PC-3 (cell line): Measurements from ENCODE around the gene MRTFA. TPM values are rescaled to one million over a fixed set of nuclear protein-coding genes. Genes with fewer than 3 reads are reported as not detected.
"Not testable (repeated sequence)": the region's sequence is repeated elsewhere in the genome, so short reads cannot be mapped to it uniquely, and the experiment has no call there.

Source experiments
- ATAC-seq: fragments of 200-7000 bp; cut with Tn5 transposase; 2 replicates; pipeline ENCODE4 v1.9.1; 2020; ENCODE audit warnings: mild to moderate bottlenecking, moderate library complexity
- BruUV-seq: library from RNA; stranded (reverse); fragments of 400-500 nt; replicated peaks from 2 replicates; lab custom pipeline; 2021; lab: Mats Ljungman, UMichigan
- CTCF ChIA-PET: fragments of 300-600 bp; sonication (Branson Sonifier 250); formaldehyde crosslinking; loops from one replicate; lab custom pipeline; 2022; ENCODE audit warnings: antibody characterized with exemption; lab: Charles Lee
- POLR2A ChIA-PET: fragments of 300-600 bp; sonication (Branson Sonifier 250); formaldehyde crosslinking; loops from one replicate; lab custom pipeline; 2022; ENCODE audit warnings: antibody characterized with exemption; ENCODE audit not compliant: unreplicated experiment; lab: Charles Lee
- DNase-seq: peaks from one replicate; pipeline ENCODE4 v3.0.0-alpha.2; 2015
- H2AFZ ChIP-seq: fragments of 300-600 bp; sonication (generic); 2 replicates; pipeline ENCODE4 v1.6.0; 2016; ENCODE audit warnings: antibody characterized with exemption, low read length
- H3F3A ChIP-seq: fragments of 300-600 bp; sonication (generic); one replicate; pipeline ENCODE4 v1.6.0; 2017; ENCODE audit warnings: antibody characterized with exemption, low read length, control low read depth, mild to moderate bottlenecking; ENCODE audit not compliant: unreplicated experiment
- H3K27ac ChIP-seq: fragments of 300-600 bp; sonication (generic); 2 replicates; pipeline ENCODE4 v1.5.1; 2016; ENCODE audit warnings: mild to moderate bottlenecking, low read length
- H3K27me3 ChIP-seq: fragments of 300-600 bp; sonication (generic); 2 replicates; pipeline ENCODE4 v1.6.1; 2016; ENCODE audit warnings: low read length, mixed read lengths
- H3K36me3 ChIP-seq: fragments of 300-600 bp; sonication (generic); 2 replicates; pipeline ENCODE4 v1.6.1; 2016; ENCODE audit warnings: low read depth, mixed run types, low read length, mixed read lengths
- H3K4me1 ChIP-seq: fragments of 300-600 bp; sonication (generic); 2 replicates; pipeline ENCODE4 v1.5.1; 2016; ENCODE audit warnings: low read length; ENCODE audit not compliant: insufficient read depth
- H3K4me2 ChIP-seq: fragments of 300-600 bp; sonication (generic); 2 replicates; pipeline ENCODE4 v1.6.0; 2016; ENCODE audit warnings: low read length
- H3K4me3 ChIP-seq: fragments of 300-600 bp; sonication (generic); 2 replicates; pipeline ENCODE4 v1.5.1; 2016; ENCODE audit warnings: mild to moderate bottlenecking, low read length, mixed read lengths
- H3K79me2 ChIP-seq: fragments of 300-600 bp; sonication (generic); 2 replicates; pipeline ENCODE4 v1.6.1; 2017; ENCODE audit warnings: low read length, mixed read lengths
- H3K9ac ChIP-seq: fragments of 300-600 bp; sonication (generic); 2 replicates; pipeline ENCODE4 v1.6.0; 2016; ENCODE audit warnings: mild to moderate bottlenecking, low read length
- H3K9me2 ChIP-seq: fragments of 300-600 bp; sonication (generic); replicated peaks from 2 replicates; pipeline ENCODE4 v1.6.1; 2016; ENCODE audit warnings: mixed run types, low read length, mixed read lengths
- H3K9me3 ChIP-seq: fragments of 300-600 bp; sonication (generic); 2 replicates; pipeline ENCODE4 v1.6.1; 2016; ENCODE audit warnings: low read length, mixed read lengths
- H4K20me1 ChIP-seq: fragments of 300-600 bp; sonication (generic); 2 replicates; pipeline ENCODE4 v1.6.1; 2016; ENCODE audit warnings: low read length, mixed read lengths
- EZH2 ChIP-seq: fragments of 300-600 bp; sonication (generic); IDR thresholded peaks from one replicate; pipeline ENCODE4 v1.6.1; 2017; ENCODE audit warnings: antibody characterized with exemption, mild to moderate bottlenecking, low read length; ENCODE audit not compliant: unreplicated experiment
- EZH2phosphoT487 ChIP-seq: fragments of 300-600 bp; sonication (generic); IDR thresholded peaks from 2 replicates; pipeline ENCODE4 v1.6.1; 2018; ENCODE audit warnings: mild to moderate bottlenecking, antibody characterized with exemption, low read length, borderline replicate concordance
- intact Hi-C: fragments of 100-400 bp; cut with micrococcal nuclease; formaldehyde crosslinking; loops from 2 replicates; pipeline ENCODE4 v1.9.0; 2023
- total RNA-seq: library from RNA; depleted of rRNA; stranded (reverse); fragments of >200 nt; gene quantifications from 2 replicates; pipeline ENCODE4 v1.2.3, GENCODE V29; 2014
- TF ChIP-seq, protein P1 (sequence below): fragments of 300-600 bp; sonication (generic); conservative IDR thresholded peaks from 2 replicates; pipeline ENCODE4 v1.5.1; 2017; ENCODE audit warnings: antibody characterized with exemption, low read depth, mild to moderate bottlenecking, low read length

The MRTFA gene
- total RNA-seq, 1 experiment from 2014 or later: 32.6 TPM

DNA sequence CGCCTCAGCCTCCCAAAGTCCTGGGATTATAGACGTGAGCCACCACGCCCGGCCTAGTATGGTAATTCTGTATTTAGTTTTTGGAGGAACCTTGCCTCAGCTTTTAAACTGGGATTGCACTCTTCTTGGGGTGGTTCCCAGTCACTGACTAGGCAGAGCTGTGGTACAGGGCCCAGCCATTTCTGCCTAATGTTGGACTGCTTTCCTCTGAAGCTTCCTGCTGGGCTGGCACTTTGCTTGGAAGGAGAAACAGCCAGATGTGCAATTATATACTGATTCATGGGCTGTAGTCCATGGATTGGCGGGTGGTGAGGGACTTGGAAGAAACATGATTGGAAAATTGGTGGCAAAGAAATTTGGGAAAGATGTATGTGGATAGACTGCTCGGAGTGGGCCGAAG is 25.2 kb upstream of the MRTFA start:
- Histone ChIP-seq H3K4me3 (no peak overlapping the region), H3K27me3 (no peaks in the 10 kb centered on the region), H2AFZ (no peak overlapping the region), H4K20me1 (no peaks in the 10 kb centered on the region), H3K79me2 (no peaks in the 10 kb centered on the region), H3K4me2 (no peak overlapping the region), H3K4me1 (no peaks in the 10 kb centered on the region), H3F3A (no peaks in the 10 kb centered on the region), H3K9me2 (no peaks in the 10 kb centered on the region), H3K27ac (no peak overlapping the region), H3K9me3 (no peaks in the 10 kb centered on the region), H3K36me3 (no peaks in the 10 kb centered on the region), H3K9ac (no peak overlapping the region)
- DNase-seq (no peak), ATAC-seq (no peak)
- intact Hi-C loops: no loop called here
- TF ChIP-seq EZH2 (no peak), EZH2phosphoT487 (no peak)
- TF ChIP-seq, protein P1, sequence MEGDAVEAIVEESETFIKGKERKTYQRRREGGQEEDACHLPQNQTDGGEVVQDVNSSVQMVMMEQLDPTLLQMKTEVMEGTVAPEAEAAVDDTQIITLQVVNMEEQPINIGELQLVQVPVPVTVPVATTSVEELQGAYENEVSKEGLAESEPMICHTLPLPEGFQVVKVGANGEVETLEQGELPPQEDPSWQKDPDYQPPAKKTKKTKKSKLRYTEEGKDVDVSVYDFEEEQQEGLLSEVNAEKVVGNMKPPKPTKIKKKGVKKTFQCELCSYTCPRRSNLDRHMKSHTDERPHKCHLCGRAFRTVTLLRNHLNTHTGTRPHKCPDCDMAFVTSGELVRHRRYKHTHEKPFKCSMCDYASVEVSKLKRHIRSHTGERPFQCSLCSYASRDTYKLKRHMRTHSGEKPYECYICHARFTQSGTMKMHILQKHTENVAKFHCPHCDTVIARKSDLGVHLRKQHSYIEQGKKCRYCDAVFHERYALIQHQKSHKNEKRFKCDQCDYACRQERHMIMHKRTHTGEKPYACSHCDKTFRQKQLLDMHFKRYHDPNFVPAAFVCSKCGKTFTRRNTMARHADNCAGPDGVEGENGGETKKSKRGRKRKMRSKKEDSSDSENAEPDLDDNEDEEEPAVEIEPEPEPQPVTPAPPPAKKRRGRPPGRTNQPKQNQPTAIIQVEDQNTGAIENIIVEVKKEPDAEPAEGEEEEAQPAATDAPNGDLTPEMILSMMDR: no peak
- ChIA-PET POLR2A (no interaction called here), CTCF (no interaction called here)
- BruUV-seq: no TSS peak

DNA sequence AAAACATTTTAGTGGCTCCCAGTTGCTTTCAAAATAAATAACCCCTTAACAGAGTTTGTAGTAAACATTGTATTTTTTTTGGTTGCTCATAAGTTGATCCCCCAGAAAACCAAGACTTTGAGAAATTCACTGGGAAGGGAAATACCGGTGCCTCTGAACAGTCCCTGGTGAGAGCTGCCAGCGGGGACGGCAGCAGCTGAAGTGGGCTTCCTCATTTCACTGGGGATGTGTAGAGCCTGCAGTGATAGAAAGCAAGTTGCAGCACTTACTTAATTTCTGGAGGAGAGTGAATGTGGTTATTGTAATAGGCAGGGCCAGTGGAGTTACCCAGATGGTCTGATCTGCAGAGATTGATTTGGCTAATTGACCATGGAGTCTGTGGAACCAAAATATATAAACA is 24.2 kb upstream of the MRTFA start:
- Histone ChIP-seq H3K4me3 (no peak overlapping the region), H3K79me2 (no peaks in the 10 kb centered on the region), H3K27ac (no peak overlapping the region), H3K9me2 (no peaks in the 10 kb centered on the region), H3K9me3 (no peaks in the 10 kb centered on the region), H4K20me1 (no peaks in the 10 kb centered on the region), H3K9ac (no peak overlapping the region), H3K4me1 (no peaks in the 10 kb centered on the region), H3K27me3 (no peaks in the 10 kb centered on the region), H3F3A (no peaks in the 10 kb centered on the region), H3K4me2 (no peak overlapping the region), H3K36me3 (no peaks in the 10 kb centered on the region), H2AFZ (no peak overlapping the region)
- TF ChIP-seq EZH2phosphoT487 (no peak), EZH2 (no peak)
- TF ChIP-seq, protein P1: no peak
- BruUV-seq: no TSS peak
- ChIA-PET POLR2A (no interaction called here), CTCF (no interaction called here)
- ATAC-seq (no peak), DNase-seq (no peak)
- intact Hi-C loops: no loop called here

DNA sequence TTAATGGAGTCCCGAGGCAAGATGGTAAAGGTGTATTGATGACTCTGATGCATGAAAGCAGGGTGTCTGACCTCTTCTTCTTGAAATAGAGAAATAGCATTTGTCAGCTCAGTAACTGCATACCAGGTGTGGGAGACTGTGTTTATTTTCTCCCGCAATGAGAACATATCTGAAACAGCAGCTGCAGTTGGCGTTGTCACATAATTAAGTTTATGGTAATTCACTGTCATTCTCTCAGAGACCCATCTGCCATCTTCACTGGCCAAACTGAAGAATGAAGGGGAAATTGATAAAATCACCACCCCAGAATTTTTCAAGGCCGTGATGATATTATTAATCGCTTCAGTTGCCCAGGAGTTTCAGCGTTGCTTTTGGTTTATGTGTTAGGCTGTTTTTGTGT is 22.6 kb upstream of the MRTFA start:
- Histone ChIP-seq H3K9ac (no peak overlapping the region), H3K79me2 (no peaks in the 10 kb centered on the region), H3K4me3 (no peak overlapping the region), H2AFZ (no peak overlapping the region), H3K9me2 (no peaks in the 10 kb centered on the region), H3K36me3 (no peaks in the 10 kb centered on the region), H3K9me3 (no peaks in the 10 kb centered on the region), H3K27me3 (no peaks in the 10 kb centered on the region), H3K4me1 (peaks cover 5% of the 10 kb centered on the region; the same call in 1 of the 2 replicates), H3K4me2 (no peak overlapping the region), H4K20me1 (no peaks in the 10 kb centered on the region), H3K27ac (no peak overlapping the region), H3F3A (no peaks in the 10 kb centered on the region)
- BruUV-seq: no TSS peak
- no peak for ATAC-seq
- intact Hi-C loops: no loop called here
- no peak for TF ChIP-seq EZH2phosphoT487
- TF ChIP-seq, protein P1: no peak
- TF ChIP-seq EZH2: no peak
- no peak for DNase-seq
- ChIA-PET CTCF (no interaction called here), POLR2A (no interaction called here)

DNA sequence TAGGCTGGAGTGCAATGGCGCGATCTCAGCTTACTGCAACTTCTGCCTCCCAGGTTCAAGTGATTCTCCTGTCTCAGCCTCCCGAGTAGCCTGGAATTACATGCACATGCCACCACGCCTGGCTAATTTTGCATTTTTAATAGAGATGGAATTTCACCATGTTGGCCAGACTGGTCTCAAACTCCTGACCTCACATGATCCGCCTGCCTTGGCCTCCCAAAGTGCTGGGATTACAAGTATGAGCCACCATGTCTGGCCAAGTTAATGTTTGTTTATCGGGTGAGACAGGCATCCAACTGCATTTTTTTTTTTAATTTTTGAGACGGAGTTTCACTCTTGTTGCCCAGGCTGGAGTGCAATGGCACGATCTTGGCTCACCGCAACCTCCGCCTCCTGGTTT is 20.1 kb upstream of the MRTFA start:
- H3K79me2 ChIP-seq, DNase-seq, H3F3A ChIP-seq, H3K4me3 ChIP-seq, H3K27ac ChIP-seq, H2AFZ ChIP-seq, H3K36me3 ChIP-seq, POLR2A ChIA-PET, BruUV-seq, H4K20me1 ChIP-seq, intact Hi-C loops, H3K9ac ChIP-seq, ATAC-seq, H3K4me2 ChIP-seq, H3K9me3 ChIP-seq, CTCF ChIA-PET, H3K27me3 ChIP-seq, H3K9me2 ChIP-seq: not testable (repeated sequence)
- H3K4me1 ChIP-seq: peaks cover 13% of the 10 kb centered on the region
